K562 (cell line): ENCODE data around the gene CLDN15. TPM values are rescaled to one million over a fixed set of nuclear protein-coding genes. Genes with fewer than 3 reads are reported as not detected.

ENCODE experiments used
- ARNT ChIP-seq, 2 experiments: fragments of 450-650 bp; IDR thresholded peaks; 2 replicates each; pipeline ENCODE4 v1.6.1; 2016; ENCODE audit warnings: mild to moderate bottlenecking in 1 of 2
- EP300 ChIP-seq: IDR thresholded peaks from 2 replicates; pipeline ENCODE4 v1.6.1; 2012; ENCODE audit warnings: low read length, improper control_type of control experiment
- FOS ChIP-seq: IDR thresholded peaks from 3 replicates; pipeline ENCODE4 v1.6.1; 2011; ENCODE audit not compliant: insufficient read length; ENCODE audit errors: extremely low read depth
- HDAC1 ChIP-seq, 2 experiments: fragments of 450-650 bp; IDR thresholded peaks; 2 replicates each; pipeline ENCODE4 v1.6.1; 2016 to 2017; ENCODE audit warnings: inconsistent platforms in 1 of 2, mild to moderate bottlenecking in 1 of 2, moderate library complexity in 1 of 2
- NR2F6 ChIP-seq: fragments of 450-650 bp; formaldehyde crosslinking; IDR thresholded peaks from 2 replicates; pipeline ENCODE4 v1.4.0; 2020; ENCODE audit warnings: mild to moderate bottlenecking
- PRDM10 ChIP-seq: fragments of 450-650 bp; IDR thresholded peaks from 2 replicates; pipeline ENCODE4 v1.6.1; 2018; ENCODE audit not compliant: partially characterized antibody
- SIN3A ChIP-seq, 2 experiments: fragments of 150-350 bp in 1 of 2; IDR thresholded peaks; 2 replicates each; pipeline ENCODE4 v1.6.1; 2011 to 2016; ENCODE audit warnings: borderline replicate concordance in 2 of 2, low read depth in 2 of 2, low read length in 2 of 2, mild to moderate bottlenecking in 2 of 2, moderate library complexity in 2 of 2; ENCODE audit not compliant: control insufficient read depth in 1 of 2
- TARDBP ChIP-seq: fragments of 450-650 bp; IDR thresholded peaks from 2 replicates; pipeline ENCODE4 v1.6.1; 2016
- ZNF395 ChIP-seq: fragments of 200-800 bp; sonication (Bioruptor generic); IDR thresholded peaks from 2 replicates; pipeline ENCODE4 v1.6.1; 2017; ENCODE audit warnings: missing genetic modification characterization, missing compliant biosample characterization
- polyA plus RNA-seq, 8 experiments: library from polyadenylated mRNA; depleted of rRNA in 4 of 8; stranded (reverse) in 5 of 8; unstranded in 3 of 8; fragments of >200 nt; fragmentation: Nextera tagmentation in 2 of 8; fragmentation: Illumina TruSeq in 1 of 8; extraction: Ambion mirVana in 2 of 8; extraction: Trizol in 1 of 8; gene quantifications; 2 replicates each; pipeline versions ENCODE4 v1.2.1 to v1.2.3, GENCODE V29; 2011 to 2014; ENCODE audit warnings: inconsistent platforms in 1 of 8, missing spikeins in 1 of 8
- total RNA-seq, 7 experiments: library from RNA; depleted of rRNA in 6 of 7; stranded (reverse); fragments of >200 nt in 6 of 7; fragmentation: Illumina TruSeq in 2 of 7; extraction: Trizol in 2 of 7; gene quantifications; 2 replicates each; pipeline versions ENCODE4 v1.2.1 to v1.2.3, GENCODE V29; 2011 to 2021; ENCODE audit warnings: low replicate concordance in 1 of 7
- TF ChIP-seq, protein P1 (sequence below): fragments of 450-650 bp; IDR thresholded peaks from 2 replicates; pipeline ENCODE4 v1.6.1; 2016; ENCODE audit warnings: low read depth
- TF ChIP-seq, protein P2 (sequence below): fragments of 450-650 bp; conservative IDR thresholded peaks from 2 replicates; pipeline ENCODE4 v1.6.1; 2016; ENCODE audit warnings: missing genetic modification characterization, low read depth, mild to moderate bottlenecking, control low read depth, missing compliant biosample characterization

The CLDN15 gene
- total and polyA plus RNA-seq, 9 of the 15 experiments (the other 6 are each of a cell fraction or from before 2014, with no cell fraction given): 0.32 to 14.5 (median 7.4) TPM

DNA sequence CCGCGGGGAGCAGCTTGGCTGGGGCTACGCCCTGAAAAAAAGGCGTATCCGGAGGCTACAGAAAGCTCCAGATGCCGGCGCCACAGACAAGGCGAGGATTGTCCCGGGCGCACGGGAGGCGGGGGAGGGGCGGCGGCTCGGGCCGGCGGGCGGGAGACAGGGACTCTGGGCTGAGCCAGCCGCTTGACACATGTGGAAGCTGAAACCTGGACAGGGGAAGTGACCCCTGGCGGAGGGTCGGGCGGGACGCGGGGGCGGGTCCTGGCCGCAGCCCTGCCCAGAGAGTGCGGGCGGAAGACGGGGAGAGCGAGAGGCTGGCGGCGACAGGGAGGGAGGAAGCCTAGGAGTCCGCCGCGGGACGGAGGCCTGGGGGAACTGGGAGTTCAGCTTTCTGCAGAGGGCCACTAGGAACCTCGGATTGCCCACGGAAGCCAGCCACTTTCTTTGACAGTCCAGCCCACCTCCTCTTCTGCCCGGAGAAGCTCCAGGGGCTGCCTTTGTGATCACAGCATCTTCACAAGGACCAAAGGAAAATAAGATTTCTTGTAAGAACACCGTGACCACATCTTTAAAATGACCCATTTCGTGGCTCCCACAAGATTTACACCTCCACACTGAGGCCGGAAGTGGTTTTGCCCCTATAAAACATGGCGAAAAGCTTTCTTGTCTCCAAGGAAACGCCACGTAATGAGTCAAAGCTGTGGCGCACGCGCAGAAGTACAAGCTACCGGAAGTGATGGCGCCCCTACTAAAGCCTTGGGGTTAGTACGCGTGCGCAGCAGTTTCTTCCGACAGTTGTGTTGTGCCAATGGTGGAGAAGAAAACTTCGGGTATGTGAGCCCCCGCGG is 20.0 kb downstream of the CLDN15 start, which contains the start of the genes PLOD3 and ZNHIT1 (continued):
- TF ChIP-seq, protein P1, sequence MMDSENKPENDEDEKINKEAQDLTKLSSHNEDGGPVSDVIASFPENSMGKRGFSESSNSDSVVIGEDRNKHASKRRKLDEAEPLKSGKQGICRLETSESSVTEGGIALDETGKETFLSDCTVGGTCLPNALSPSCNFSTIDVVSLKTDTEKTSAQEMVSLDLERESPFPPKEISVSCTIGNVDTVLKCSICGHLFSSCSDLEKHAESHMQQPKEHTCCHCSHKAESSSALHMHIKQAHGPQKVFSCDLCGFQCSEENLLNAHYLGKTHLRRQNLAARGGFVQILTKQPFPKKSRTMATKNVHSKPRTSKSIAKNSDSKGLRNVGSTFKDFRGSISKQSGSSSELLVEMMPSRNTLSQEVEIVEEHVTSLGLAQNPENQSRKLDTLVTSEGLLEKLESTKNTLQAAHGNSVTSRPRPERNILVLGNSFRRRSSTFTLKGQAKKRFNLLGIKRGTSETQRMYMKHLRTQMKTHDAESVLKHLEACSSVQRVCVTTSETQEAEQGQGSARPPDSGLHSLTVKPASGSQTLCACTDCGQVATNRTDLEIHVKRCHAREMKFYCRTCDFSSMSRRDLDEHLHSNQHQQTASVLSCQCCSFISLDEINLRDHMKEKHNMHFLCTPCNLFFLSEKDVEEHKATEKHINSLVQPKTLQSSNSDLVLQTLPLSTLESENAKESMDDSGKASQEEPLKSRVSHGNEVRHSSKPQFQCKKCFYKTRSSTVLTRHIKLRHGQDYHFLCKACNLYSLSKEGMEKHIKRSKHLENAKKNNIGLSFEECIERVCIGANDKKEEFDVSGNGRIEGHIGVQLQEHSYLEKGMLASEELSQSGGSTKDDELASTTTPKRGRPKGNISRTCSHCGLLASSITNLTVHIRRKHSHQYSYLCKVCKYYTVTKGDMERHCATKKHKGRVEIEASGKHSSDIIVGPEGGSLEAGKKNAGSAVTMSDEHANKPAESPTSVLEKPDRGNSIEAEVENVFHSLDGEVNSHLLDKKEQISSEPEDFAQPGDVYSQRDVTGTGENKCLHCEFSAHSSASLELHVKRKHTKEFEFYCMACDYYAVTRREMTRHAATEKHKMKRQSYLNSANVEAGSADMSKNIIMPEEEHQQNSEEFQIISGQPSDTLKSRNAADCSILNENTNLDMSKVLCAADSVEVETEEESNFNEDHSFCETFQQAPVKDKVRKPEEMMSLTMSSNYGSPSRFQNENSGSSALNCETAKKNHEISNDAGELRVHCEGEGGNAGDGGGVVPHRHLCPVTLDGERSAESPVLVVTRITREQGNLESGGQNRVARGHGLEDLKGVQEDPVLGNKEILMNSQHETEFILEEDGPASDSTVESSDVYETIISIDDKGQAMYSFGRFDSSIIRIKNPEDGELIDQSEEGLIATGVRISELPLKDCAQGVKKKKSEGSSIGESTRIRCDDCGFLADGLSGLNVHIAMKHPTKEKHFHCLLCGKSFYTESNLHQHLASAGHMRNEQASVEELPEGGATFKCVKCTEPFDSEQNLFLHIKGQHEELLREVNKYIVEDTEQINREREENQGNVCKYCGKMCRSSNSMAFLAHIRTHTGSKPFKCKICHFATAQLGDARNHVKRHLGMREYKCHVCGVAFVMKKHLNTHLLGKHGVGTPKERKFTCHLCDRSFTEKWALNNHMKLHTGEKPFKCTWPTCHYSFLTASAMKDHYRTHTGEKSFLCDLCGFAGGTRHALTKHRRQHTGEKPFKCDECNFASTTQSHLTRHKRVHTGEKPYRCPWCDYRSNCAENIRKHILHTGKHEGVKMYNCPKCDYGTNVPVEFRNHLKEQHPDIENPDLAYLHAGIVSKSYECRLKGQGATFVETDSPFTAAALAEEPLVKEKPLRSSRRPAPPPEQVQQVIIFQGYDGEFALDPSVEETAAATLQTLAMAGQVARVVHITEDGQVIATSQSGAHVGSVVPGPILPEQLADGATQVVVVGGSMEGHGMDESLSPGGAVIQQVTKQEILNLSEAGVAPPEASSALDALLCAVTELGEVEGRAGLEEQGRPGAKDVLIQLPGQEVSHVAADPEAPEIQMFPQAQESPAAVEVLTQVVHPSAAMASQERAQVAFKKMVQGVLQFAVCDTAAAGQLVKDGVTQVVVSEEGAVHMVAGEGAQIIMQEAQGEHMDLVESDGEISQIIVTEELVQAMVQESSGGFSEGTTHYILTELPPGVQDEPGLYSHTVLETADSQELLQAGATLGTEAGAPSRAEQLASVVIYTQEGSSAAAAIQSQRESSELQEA: peak; percentile 83
- TF ChIP-seq, protein P2, sequence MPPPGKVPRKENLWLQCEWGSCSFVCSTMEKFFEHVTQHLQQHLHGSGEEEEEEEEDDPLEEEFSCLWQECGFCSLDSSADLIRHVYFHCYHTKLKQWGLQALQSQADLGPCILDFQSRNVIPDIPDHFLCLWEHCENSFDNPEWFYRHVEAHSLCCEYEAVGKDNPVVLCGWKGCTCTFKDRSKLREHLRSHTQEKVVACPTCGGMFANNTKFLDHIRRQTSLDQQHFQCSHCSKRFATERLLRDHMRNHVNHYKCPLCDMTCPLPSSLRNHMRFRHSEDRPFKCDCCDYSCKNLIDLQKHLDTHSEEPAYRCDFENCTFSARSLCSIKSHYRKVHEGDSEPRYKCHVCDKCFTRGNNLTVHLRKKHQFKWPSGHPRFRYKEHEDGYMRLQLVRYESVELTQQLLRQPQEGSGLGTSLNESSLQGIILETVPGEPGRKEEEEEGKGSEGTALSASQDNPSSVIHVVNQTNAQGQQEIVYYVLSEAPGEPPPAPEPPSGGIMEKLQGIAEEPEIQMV (tag): no peak
- peak; percentile 97 to 99 for TF ChIP-seq ARNT (IDR thresholded peaks at IDR 0.05)
- no peak for TF ChIP-seq TARDBP
- no peak for TF ChIP-seq EP300
- TF ChIP-seq PRDM10: peak; percentile 5
- peak in 1 of 2 experiments; percentile 90; a peak in 2 of 4 replicates for TF ChIP-seq HDAC1 (IDR thresholded peaks at IDR 0.05)
- TF ChIP-seq FOS: no peak
- TF ChIP-seq SIN3A (IDR thresholded peaks at IDR 0.05; ENCODE audit: borderline replicate concordance in 2 of 2, control insufficient read depth in 1 of 2, low read depth in 2 of 2, low read length in 2 of 2): peak; percentile 57 to 97
- TF ChIP-seq ZNF395 (CRISPR knock-in tag): 0 out of 2 replicates have a peak, but pooled peaks have one; percentile 7
- no peak for TF ChIP-seq NR2F6 (CRISPR knock-in tag)
